Heart left ventricle (tissue), 16 donors: ENCODE measurements around the gene ZP1. TPM values are rescaled to one million over a fixed set of nuclear protein-coding genes. Genes with fewer than 3 reads are reported as not detected.

ENCODE experiments used
- ATAC-seq, 4 donors: fragments of 200-7000 bp; cut with Tn5 transposase; one replicate each; pipeline ENCODE4 v1.9.1; 2020 to 2022; ENCODE audit warnings: moderate library complexity in 4 of 4, mild to moderate bottlenecking in 3 of 4, moderate number of reproducible peaks in 1 of 4
- DNase-seq, 5 donors: peaks; one replicate each; pipeline ENCODE4 v3.0.0-alpha.2; 2020
- H3K27ac ChIP-seq, 12 donors: fragments of 200-600 bp; sonication (generic) in 4 of 12; one replicate each; pipeline versions ENCODE4 v1.5.0 to v1.8.0; 2016 to 2022; ENCODE audit warnings: mild to moderate bottlenecking in 2 of 12
- H3K27me3 ChIP-seq, 9 donors: fragments of 200-600 bp; sonication (generic) in 2 of 9; one replicate each; pipeline versions ENCODE4 v1.5.1 to v1.8.0; 2016 to 2022; ENCODE audit warnings: mild to moderate bottlenecking in 3 of 9
- H3K36me3 ChIP-seq, 9 donors: fragments of 200-600 bp; sonication (generic) in 2 of 9; one replicate each; pipeline versions ENCODE4 v1.5.0 to v1.8.0; 2018 to 2022; ENCODE audit warnings: mild to moderate bottlenecking in 2 of 9
- H3K4me1 ChIP-seq, 12 donors: fragments of 200-600 bp; sonication (generic) in 4 of 12; one replicate each; pipeline versions ENCODE4 v1.5.0 to v1.8.0; 2016 to 2022; ENCODE audit warnings: mild to moderate bottlenecking in 3 of 12
- H3K4me3 ChIP-seq, 12 donors: fragments of 200-600 bp; sonication (generic) in 4 of 12; one replicate each; pipeline versions ENCODE4 v1.5.0 to v1.8.0; 2017 to 2022; ENCODE audit warnings: mild to moderate bottlenecking in 9 of 12, moderate library complexity in 4 of 12
- H3K9me3 ChIP-seq, 12 donors: fragments of 200-600 bp; sonication (generic) in 4 of 12; one replicate each; pipeline versions ENCODE4 v1.5.0 to v1.8.0; 2016 to 2022; ENCODE audit warnings: mild to moderate bottlenecking in 1 of 12
- CTCF ChIP-seq, 12 donors: fragments of 200-600 bp; sonication (generic) in 4 of 12; IDR thresholded peaks; one replicate each; pipeline versions ENCODE4 v1.5.0 to v1.8.0; 2018 to 2022; ENCODE audit warnings: antibody characterized with exemption in 12 of 12, mild to moderate bottlenecking in 5 of 12
- POLR2A ChIP-seq, 2 donors: fragments of 450-650 bp; IDR thresholded peaks; one replicate each; pipeline ENCODE4 v1.6.1; 2017; ENCODE audit warnings: antibody characterized with exemption in 2 of 2, mild to moderate bottlenecking in 2 of 2, moderate library complexity in 2 of 2
- WGBS, 4 donors: extraction: QIAGEN DNeasy Blood & Tissue Kit in 2 of 4; methylation state at CpG; one replicate each; pipeline versions ENCODE4 v1.1.5 to v1.1.7; 2013 to 2018; 5-methylcytosine and 5-hydroxymethylcytosine counted together
- intact Hi-C, 10 donors: fragments of 100-400 bp; cut with DNase I; formaldehyde crosslinking; loops; one replicate each; pipeline versions ENCODE4 v1.11.1 to v1.14.2; 2022
- polyA plus RNA-seq, 2 donors: library from polyadenylated mRNA; stranded (reverse); fragments of 200-250 nt; gene quantifications; one replicate each; pipeline ENCODE4 v1.2.3, GENCODE V29; 2013
- total RNA-seq, 9 donors: library from RNA; depleted of rRNA in 2 of 9; stranded (reverse); fragments of >200 nt in 2 of 9; fragmentation: NEBNext Ultra II Directional in 3 of 9; extraction: Animal tissue kit (Norgen Biotek cat#: 25700) in 3 of 9; gene quantifications; one replicate each; pipeline versions ENCODE4 v1.1.0 to v1.2.4, GENCODE V29; 2016 to 2023
- donor health status: ischemic (EF 13 %, LVEDD 7.1; RV severe dilation, severe dysfunction).
- donor health status: healthy with polysubstance abuse.
- donor health status: DM: no; HTN: yes; CAD: no.
- donor health status: DM: no; HTN: no; CAD: no.
- donor health status: ischemic (EF 25% LVEDD 6.9; RV normal size, moderate dysfunction).
- donor health status: ischemic (EF 25% LVEDD 5.7; RV mildly dilated, moderate dysfunction).
- donor health status: healthy.
- donor health status: DM: yes; HTN: yes; CAD: no.
- donor health status: ischemic (EF 35%, LVEDD 5.7; RV mildly dilated, moderate dysfunction).
- donor health status: nonischemic (EF 11% LVEDD 7.7; RV severe dilation, severe dysfunction).
- donor health status: DM: yes; HTN: yes; CAD: no.
- donor health status: PGD.
- donor health status: ischemic (EF 29% LVEDD 5.4; RV normal size, mild dysfunction).
- donor health status: nonischemic (EF 23%, LVEDD 6.1; RV moderate dilation, normal function).

ZP1 gene
- total and polyA plus RNA-seq, 11 donors = 0.15 to 0.95 (median 0.32) TPM; not detected in 7

- ATAC-seq (no peak), DNase-seq (no peak)
- 76 to 81% (median 78%) methylated on average over 7 of the region's 7 CpGs for WGBS, 4 donors
- H3K27me3 ChIP-seq = no peaks in the 10 kb centered on the region
- H3K27ac ChIP-seq = no peak overlapping the region
- H3K9me3 ChIP-seq = no peaks in the 10 kb centered on the region
- TF ChIP-seq POLR2A (IDR thresholded peaks at IDR 0.05) (no peak), CTCF (IDR thresholded peaks at IDR 0.05) (no peak)
- intact Hi-C loops = no loop called here
- H3K36me3 ChIP-seq = no peaks in the 10 kb centered on the region
- H3K4me3 ChIP-seq = no peak overlapping the region
- H3K4me1 ChIP-seq = peaks cover 0 to 14% (median 0%) of the 10 kb centered on the region in 12 donors
These were observed 2.4 kb upstream of the ZP1 start for GRCh38 chr11:60864856-60865513.

GRCh38 chr11:60867871-60868681, 734 bp downstream of the ZP1 start:
- TF ChIP-seq CTCF (IDR thresholded peaks at IDR 0.05) = no peak
- TF ChIP-seq POLR2A (IDR thresholded peaks at IDR 0.05) = no peak
- no peak for ATAC-seq
- H3K9me3 ChIP-seq = no peaks in the 10 kb centered on the region
- no peaks in the 10 kb centered on the region for H3K27me3 ChIP-seq
- no peak overlapping the region for H3K27ac ChIP-seq
- no peak overlapping the region for H3K4me3 ChIP-seq
- peak in 3 of 5 donors; percentile 1 to 6 (median 3) for DNase-seq
- H3K4me1 ChIP-seq = peaks cover 5 to 45% (median 26%) of the 10 kb centered on the region in 12 donors
- intact Hi-C loops = no loop called here
- H3K36me3 ChIP-seq = no peaks in the 10 kb centered on the region
- WGBS, 4 donors = 74 to 91% (median 87%) methylated on average over 10 of the region's 10 CpGs

- no peak for ATAC-seq
- Histone ChIP-seq H3K4me1 (peaks cover 5 to 49% (median 28%) of the 10 kb centered on the region in 12 donors), H3K36me3 (no peaks in the 10 kb centered on the region), H3K4me3 (no peak overlapping the region), H3K27me3 (no peaks in the 10 kb centered on the region), H3K27ac (no peak overlapping the region), H3K9me3 (no peaks in the 10 kb centered on the region)
- intact Hi-C loops = no loop called here
- 73 to 85% (median 81%) methylated on average over 10 of the region's 10 CpGs for WGBS, 4 donors
- DNase-seq = peak in 1 of 5 donors; percentile 17
- no peak for TF ChIP-seq POLR2A (IDR thresholded peaks at IDR 0.05)
- TF ChIP-seq CTCF (IDR thresholded peaks at IDR 0.05) = no peak
These were observed 1.5 kb downstream of the ZP1 start for GRCh38 chr11:60868682-60869450.

- TF ChIP-seq POLR2A (IDR thresholded peaks at IDR 0.05) = no peak
- no peak for TF ChIP-seq CTCF (IDR thresholded peaks at IDR 0.05)
- WGBS, 4 donors = 86 to 96% (median 95%) methylated on average over 4 to 7 of the region's 7 CpGs
- Histone ChIP-seq H3K27ac (no peak overlapping the region), H3K9me3 (no peaks in the 10 kb centered on the region), H3K27me3 (no peaks in the 10 kb centered on the region), H3K4me3 (no peak overlapping the region), H3K36me3 (no peaks in the 10 kb centered on the region), H3K4me1 (peaks cover 5 to 52% (median 28%) of the 10 kb centered on the region in 12 donors)
- ATAC-seq (no peak), DNase-seq (peak in 1 of 5 donors; percentile 22)
- intact Hi-C loops = no loop called here
These were observed 2.1 kb downstream of the ZP1 start for GRCh38 chr11:60869451-60869825.
